GM12873 (cell line): ENCODE data around the gene ITGA5.

Source experiments
- TF ChIP-seq, protein P1 (sequence below): IDR thresholded peaks from 2 replicates; pipeline ENCODE4 v1.5.1; 2012; ENCODE audit warnings: low read depth, mild to moderate bottlenecking, moderate library complexity, low read length, control low read depth; ENCODE audit not compliant: insufficient read depth; ENCODE audit errors: missing control alignments

Gene ITGA5

GRCh38 chr12:54442099-54442498 lies 23.0 kb upstream of the ITGA5 start:
- TF ChIP-seq, protein P1, sequence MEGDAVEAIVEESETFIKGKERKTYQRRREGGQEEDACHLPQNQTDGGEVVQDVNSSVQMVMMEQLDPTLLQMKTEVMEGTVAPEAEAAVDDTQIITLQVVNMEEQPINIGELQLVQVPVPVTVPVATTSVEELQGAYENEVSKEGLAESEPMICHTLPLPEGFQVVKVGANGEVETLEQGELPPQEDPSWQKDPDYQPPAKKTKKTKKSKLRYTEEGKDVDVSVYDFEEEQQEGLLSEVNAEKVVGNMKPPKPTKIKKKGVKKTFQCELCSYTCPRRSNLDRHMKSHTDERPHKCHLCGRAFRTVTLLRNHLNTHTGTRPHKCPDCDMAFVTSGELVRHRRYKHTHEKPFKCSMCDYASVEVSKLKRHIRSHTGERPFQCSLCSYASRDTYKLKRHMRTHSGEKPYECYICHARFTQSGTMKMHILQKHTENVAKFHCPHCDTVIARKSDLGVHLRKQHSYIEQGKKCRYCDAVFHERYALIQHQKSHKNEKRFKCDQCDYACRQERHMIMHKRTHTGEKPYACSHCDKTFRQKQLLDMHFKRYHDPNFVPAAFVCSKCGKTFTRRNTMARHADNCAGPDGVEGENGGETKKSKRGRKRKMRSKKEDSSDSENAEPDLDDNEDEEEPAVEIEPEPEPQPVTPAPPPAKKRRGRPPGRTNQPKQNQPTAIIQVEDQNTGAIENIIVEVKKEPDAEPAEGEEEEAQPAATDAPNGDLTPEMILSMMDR, result no peak

DNA sequence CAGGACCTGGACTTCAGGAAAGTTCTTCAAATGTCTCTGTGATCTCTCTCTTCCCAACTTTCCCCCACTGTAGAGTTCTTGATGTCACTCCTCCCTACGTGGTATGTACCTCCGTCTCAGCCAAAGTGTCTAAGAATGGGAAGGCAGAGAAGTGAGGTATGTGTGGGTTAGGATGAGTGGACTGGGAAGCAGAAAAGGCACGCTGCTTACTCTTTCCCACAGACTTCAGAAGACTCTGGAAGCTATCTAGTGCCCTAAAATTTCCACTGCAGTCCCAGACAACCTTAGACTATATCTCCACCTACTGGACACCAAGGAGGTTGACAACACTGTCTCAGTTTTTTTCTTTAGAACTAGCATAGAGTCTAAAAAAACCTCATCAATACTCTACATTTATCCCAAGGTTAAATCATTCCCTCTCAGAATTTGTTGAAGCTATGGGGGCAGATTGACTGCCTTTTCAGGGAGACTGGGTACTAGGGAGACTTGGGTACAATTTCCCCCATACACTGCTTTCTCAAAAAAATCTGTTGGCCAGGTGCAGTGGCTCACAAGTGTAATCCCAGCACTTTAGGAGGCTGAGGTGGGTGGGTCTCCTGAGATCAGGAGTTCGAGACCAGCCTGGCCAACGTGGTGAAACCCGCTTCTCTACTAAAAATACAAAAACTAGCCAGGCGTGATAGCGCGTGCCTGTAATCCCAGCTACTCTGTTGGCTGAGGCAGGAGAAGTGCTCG lies 20.6 kb upstream of the ITGA5 start:
- TF ChIP-seq, protein P1, result peak; percentile 76

DNA sequence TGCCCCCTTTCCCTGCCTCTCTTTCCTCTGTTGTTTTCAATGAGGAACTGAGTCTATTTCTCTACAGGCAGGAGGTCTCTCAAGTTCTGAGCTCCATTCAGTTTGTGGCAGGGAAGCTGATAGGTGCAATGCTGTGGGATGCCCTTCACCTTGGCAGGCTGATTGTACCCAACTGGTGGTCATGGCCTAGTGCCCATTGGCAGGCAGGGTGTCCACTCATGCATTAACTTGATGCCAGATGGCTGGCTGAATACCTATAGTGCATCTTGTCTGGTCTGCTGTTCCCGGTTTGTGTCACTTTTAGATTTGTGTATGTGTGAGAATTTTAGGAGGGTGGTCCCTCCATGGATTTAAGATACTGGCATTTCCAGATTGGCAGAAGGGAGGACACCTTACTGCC lies 20.0 kb upstream of the ITGA5 start:
- TF ChIP-seq, protein P1, result no peak

- TF ChIP-seq, protein P1, result no peak
These were observed 19.5 kb upstream of the ITGA5 start for GRCh38 chr12:54438517-54438916.

- TF ChIP-seq, protein P1, result no peak
These were observed 18.6 kb upstream of the ITGA5 start for GRCh38 chr12:54437697-54438096.

- TF ChIP-seq, protein P1, result no peak
These were observed 18.2 kb upstream of the ITGA5 start for GRCh38 chr12:54437243-54437642.

GRCh38 chr12:54432815-54433164 lies 13.7 kb upstream of the ITGA5 start:
- TF ChIP-seq, protein P1, result no peak
